Erythroblast (primary cell): ENCODE results near the gene DAB2IP.

Experiments
- GATA1 ChIP-seq: IDR thresholded peaks from 2 replicates; pipeline ENCODE4 v1.6.1; 2011; ENCODE audit warnings: low read depth, mild to moderate bottlenecking, control low read depth, low read length, moderate library complexity
- POLR2A ChIP-seq: IDR thresholded peaks from 2 replicates; pipeline ENCODE4 v1.6.1; 2011; ENCODE audit warnings: mild to moderate bottlenecking, low read length

DNA sequence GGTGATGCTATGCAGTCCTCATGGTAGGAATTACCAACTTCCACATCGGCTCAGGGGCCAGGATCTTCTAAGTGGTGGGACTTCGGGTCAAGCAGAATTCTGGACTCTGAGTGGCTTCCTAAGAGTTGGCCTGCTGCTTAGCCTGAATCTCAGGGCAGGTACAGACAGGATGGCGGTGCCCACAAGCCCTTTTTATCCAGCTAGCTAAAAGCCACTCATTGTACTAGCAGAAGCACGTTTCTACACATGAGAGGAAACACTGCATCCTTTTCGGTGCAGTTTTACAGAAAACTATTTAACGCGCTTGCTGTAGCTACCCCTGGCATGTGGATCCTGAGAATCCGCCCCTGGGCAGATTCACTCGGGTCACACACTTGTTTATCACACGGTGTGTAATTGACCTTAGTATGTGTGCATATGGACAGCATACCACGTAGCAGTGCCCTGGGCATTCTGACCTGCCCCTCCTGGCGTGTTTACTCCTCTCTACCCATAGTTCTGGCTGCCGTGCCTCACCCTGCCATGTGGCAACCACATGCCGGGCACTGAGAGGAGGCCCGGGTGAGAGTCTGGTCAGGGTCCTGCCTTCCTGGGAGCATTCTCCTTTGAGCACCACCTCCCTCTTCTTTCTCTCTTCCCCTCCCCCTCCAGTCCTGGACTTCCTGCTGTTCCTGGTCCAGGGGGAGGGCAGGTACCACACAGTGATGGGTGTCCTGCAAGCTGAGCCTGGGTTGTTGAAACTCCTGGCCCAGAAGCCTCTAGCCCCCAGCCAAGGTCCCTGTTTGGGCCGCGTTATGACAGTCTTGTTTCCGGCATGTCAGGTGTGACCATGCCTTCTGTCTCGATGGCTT, 65.9 kb downstream of the DAB2IP start:
- no peak for TF ChIP-seq POLR2A
- TF ChIP-seq GATA1: no peak
